GM12864 (cell line): Measurements from ENCODE around the gene MRLN.
A peak's percentile ranks its signal among the peaks of the same experiment; 100 is the strongest.

Source experiments
- DNase-seq: peaks from one replicate; pipeline ENCODE4 v3.0.0-alpha.2; 2011; ENCODE audit warnings: low read depth
- H3K4me3 ChIP-seq: 2 replicates; pipeline ENCODE4 v1.5.1; 2011; ENCODE audit warnings: mild to moderate bottlenecking, low read depth, low read length, control low read depth
- TF ChIP-seq, protein P1 (sequence below): IDR thresholded peaks from 2 replicates; pipeline ENCODE4 v1.5.1; 2011; ENCODE audit warnings: low read depth, mild to moderate bottlenecking, moderate library complexity, low read length, control low read depth, inconsistent platforms; ENCODE audit errors: missing control alignments

Gene MRLN

GRCh38 chr10:59709395-59710125 is 43.7 kb downstream of the MRLN start, which contains the start of gene SLC16A9:
Gene SLC16A9, minus strand, starts transcription at chr10:59709850. Its CDS starts 25,559 bp downstream, at chr10:59684291.
- DNase-seq = peak; percentile 21
- peak within 1 kb of the TSS; percentile 63 for H3K4me3 ChIP-seq
- TF ChIP-seq, protein P1, sequence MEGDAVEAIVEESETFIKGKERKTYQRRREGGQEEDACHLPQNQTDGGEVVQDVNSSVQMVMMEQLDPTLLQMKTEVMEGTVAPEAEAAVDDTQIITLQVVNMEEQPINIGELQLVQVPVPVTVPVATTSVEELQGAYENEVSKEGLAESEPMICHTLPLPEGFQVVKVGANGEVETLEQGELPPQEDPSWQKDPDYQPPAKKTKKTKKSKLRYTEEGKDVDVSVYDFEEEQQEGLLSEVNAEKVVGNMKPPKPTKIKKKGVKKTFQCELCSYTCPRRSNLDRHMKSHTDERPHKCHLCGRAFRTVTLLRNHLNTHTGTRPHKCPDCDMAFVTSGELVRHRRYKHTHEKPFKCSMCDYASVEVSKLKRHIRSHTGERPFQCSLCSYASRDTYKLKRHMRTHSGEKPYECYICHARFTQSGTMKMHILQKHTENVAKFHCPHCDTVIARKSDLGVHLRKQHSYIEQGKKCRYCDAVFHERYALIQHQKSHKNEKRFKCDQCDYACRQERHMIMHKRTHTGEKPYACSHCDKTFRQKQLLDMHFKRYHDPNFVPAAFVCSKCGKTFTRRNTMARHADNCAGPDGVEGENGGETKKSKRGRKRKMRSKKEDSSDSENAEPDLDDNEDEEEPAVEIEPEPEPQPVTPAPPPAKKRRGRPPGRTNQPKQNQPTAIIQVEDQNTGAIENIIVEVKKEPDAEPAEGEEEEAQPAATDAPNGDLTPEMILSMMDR = peak; percentile 31

DNA sequence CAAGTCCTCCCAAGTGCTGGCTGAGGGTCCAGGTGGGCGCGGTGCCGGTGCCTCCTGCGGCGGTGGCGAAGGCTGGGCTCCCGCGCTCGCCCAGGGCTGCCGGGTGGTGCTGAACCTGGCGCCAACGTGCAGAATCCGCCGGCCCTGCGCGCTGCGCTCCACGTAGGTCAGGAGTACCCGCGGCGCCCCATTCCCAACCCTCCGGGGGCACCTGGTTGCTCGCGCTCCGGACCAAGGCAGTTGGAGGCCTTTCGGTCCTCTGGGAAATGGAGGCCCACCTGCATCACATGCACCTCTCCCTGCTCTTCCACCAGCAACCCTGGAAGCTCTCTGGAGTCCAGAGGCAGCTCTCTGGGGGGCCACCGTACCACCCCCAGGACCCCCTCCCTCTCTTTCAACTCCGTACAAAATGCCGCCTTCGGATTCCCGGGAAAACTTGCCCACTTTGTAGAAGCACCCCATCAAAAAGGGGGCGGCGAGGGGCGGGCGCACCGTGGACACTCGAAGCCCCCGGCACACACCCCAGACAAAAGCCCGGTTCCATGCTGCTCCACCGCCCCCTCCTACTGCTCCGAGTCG is 44.4 kb downstream of the MRLN start:
- no peak for DNase-seq
- TF ChIP-seq, protein P1 = no peak
- H3K4me3 ChIP-seq = peak overlapping the region; percentile 63

DNA sequence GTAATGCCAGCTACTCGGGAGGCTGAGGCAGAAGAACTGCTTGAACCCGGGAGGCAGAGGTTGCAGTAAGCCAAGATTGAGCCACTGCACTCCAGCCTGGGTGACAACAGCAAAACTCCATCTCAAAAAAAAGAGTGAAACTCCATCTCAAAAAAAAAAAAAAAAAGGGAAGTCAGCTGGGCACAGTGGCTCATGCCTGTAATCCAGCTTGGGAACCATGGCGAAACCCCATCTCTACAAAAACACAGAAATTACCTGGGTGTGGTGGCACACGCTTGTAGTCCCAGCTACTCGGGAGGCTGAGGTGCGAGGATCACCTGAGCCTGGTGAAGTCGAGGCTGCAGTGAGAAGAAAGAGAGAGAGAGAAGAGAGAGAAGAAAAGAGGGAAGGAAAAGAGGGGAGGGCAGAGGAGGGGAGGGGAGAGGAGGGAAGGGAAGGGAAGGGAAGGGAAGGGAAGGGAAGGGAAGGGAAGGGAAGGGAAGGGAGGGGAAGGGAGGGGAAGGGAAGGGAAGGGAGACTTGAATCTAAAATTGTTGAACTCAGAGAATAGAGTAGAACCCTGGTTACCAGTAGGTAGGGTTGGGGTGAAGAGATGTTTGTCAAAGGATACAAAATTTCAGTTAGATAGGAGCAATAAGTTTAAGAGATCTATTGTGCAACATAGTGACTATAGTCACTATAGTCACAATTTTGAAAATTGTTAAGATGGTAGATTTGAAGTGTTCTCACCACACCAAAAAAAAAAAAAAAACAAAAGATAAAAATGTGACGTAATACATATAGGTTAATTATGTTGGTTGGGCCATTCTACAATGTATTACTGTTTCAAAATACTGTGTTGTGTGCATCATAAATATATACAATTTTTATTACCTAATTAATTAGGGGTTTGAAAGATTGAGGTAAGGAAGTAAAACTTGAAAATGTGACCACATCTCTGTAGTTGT is 46.1 kb downstream of the MRLN start:
- TF ChIP-seq, protein P1 = no peak
- no peak overlapping the region for H3K4me3 ChIP-seq
- DNase-seq = no peak

- DNase-seq = no peak
- TF ChIP-seq, protein P1 = no peak
- H3K4me3 ChIP-seq = no peak overlapping the region
These were observed 47.3 kb downstream of the MRLN start for GRCh38 chr10:59705931-59706330.

- TF ChIP-seq, protein P1 = no peak
- DNase-seq = no peak
These were observed 48.6 kb downstream of the MRLN start for GRCh38 chr10:59704630-59705029.

GRCh38 chr10:59702347-59702746 is 50.9 kb downstream of the MRLN start:
- TF ChIP-seq, protein P1 = no peak
- H3K4me3 ChIP-seq = no peak overlapping the region
- no peak for DNase-seq

More at GRCh38 chr10:59704630-59705029, 48.6 kb downstream of the MRLN start:
- no peak overlapping the region for H3K4me3 ChIP-seq
